Neural progenitor cell (in vitro differentiated cells): ENCODE measurements around the gene GAB3.

Experiments
- CTCF ChIP-seq: fragments of 200-600 bp; sonication (generic); IDR thresholded peaks from 2 replicates; pipeline ENCODE4 v1.5.1; 2017; ENCODE audit warnings: antibody characterized with exemption, mild to moderate bottlenecking
- EZH2 ChIP-seq: fragments of 200-600 bp; sonication (generic); IDR thresholded peaks from 2 replicates; pipeline ENCODE4 v1.6.1; 2017; ENCODE audit warnings: antibody characterized with exemption, mild to moderate bottlenecking, moderate library complexity

GRCh38 chrX:154652311-154653047, 98.4 kb downstream of the GAB3 start:
- TF ChIP-seq CTCF (no peak), EZH2 (no peak)
